Left renal pelvis (tissue), 4 donors: ENCODE measurements around the gene IL1RAPL2. TPM values are rescaled to one million over a fixed set of nuclear protein-coding genes. Genes with fewer than 3 reads are reported as not detected.
"Not testable (repeated sequence)": the region's sequence is repeated elsewhere in the genome, so short reads cannot be mapped to it uniquely, and the experiment has no call there.

Experiments
- DNase-seq, 4 donors: peaks; one replicate each; pipeline ENCODE4 v3.0.0-alpha.2; 2013; ENCODE audit warnings: low read depth in 4 of 4, low spot score in 3 of 4
- polyA plus RNA-seq, 4 donors: library from polyadenylated mRNA; unstranded; fragments of 120-200 nt; gene quantifications; one replicate each; pipeline ENCODE4 v1.2.1, GENCODE V29; 2013; ENCODE audit not compliant: insufficient read length in 4 of 4

IL1RAPL2 gene
- 1 to 10 TPM in 2 of 4 donors, under 1 TPM in 2; 0.72 to 1.5 (median 1.1) TPM for polyA plus RNA-seq

- DNase-seq = peak in 2 of 4 donors; percentile 24 to 33
These were observed at the start of gene IL1RAPL2 for GRCh38 chrX:104565791-104566680. TSS of gene IL1RAPL2 (plus strand) at chrX:104566199.

DNA sequence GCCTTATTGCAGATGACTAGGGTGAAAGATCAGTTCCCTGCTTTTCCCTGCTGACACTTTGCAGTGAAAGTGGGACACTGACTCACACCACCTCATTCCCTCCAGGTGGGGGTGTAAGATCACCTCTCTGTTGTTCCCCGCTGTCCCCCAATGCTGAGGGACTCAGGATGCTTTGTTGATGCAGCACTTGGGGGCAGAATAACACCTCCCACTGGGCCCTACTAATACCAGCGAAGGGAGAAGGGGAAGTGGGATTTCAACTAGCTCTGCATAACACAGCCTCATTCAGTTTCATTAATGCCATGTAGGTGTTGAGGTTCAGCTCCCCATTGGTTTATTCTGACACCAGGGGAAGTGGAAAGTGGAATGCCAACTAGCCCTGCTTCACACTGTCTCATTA is 43.6 kb upstream of the IL1RAPL2 start:
- no peak for DNase-seq

DNA sequence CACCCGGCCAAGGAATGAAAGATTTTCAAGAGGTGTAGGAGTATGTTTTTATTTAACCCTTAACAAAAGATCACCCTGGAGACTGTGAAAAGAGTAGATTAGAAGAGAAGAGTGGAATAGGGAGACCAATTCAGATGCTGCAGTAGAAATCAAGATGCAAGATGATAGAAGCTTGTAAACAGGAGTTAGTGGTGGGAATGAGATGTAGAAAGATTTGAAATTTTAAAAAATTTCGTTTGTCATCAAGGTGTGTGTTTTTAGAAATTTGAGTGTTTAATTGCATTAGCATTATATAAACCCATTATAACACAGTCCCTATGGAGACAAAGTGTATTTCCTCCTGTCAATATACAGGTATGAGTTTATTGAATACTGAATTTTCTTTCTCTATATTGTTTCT is 42.1 kb upstream of the IL1RAPL2 start:
- DNase-seq = no peak

- no peak for DNase-seq
These were observed 26.9 kb upstream of the IL1RAPL2 start for GRCh38 chrX:104539081-104539480.

DNA sequence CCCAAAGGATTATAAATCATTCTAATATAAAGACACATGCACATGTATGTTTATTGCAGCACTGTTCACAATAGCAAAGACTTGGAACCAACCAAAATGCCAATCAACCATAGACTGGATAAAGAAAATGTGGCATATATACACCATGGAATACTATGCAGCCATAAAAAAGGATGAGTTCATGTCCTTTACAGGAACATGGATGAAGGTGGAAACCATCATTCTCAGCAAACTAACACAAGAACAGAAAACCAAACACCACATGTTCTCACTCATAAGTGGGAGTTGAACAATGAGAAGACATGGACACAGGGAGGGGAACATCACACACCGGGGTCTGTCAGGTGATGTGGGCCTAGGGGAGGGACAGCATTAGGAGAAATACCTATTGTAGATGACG is 23.6 kb upstream of the IL1RAPL2 start:
- DNase-seq = not testable (repeated sequence)

DNA sequence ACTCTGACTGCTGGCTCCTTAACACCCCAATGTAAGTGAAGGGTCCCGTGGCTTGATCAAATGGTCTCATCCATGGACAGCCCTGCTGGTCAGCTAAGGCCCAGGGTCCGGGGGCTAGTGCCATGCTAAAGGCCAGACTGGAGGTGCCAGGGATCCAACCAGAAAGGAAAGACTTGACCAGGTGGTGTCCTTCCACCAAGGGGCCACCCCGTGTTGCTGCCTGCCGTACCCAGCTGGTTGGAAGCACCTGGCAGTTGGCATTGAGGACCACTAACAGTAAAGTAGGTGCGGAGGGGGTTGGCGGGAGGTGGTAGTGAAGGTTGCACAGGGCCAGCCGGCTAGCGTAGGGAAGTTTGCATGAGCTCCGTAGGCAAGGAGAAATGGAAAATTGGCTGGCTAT is 1.7 kb upstream of the IL1RAPL2 start:
- no peak for DNase-seq

DNA sequence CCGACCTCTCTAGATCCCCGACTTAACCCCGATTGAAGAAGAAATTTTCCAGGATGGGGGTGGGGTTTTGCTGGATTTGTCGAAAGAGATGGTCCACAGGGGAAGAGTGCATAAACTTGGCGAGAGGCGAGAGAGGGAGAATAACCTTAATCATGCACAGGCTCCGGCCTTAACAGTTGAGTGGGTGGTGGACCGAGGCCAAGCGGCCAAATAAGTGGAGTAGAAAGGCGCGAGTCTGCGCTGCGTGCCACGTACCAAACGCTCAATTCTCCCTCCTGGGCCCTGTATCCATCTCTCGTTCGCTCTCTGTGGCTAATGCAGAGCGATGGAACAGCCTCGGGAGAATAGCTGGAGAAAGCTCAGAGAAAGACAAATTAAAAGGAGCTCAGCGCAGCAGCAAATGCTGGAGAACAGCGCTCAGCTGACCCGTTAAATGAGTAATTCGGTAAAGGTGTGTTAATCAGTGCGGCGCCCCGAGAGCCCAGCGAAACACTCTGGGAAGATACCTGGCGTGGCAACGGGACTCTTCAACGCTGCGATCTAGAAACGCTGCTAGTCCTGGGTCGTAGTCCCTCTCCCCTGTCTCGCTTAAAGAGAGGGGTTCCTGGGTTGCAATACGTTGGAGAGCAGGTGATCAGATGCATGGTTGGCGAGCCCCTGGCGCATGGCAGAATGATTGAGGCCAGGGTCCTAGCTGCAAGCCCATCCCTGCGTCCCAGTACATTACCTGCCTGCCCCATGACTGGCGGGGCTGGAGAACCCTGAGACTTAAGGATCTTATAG is 887 bp upstream of the IL1RAPL2 start:
- no peak for DNase-seq

DNA sequence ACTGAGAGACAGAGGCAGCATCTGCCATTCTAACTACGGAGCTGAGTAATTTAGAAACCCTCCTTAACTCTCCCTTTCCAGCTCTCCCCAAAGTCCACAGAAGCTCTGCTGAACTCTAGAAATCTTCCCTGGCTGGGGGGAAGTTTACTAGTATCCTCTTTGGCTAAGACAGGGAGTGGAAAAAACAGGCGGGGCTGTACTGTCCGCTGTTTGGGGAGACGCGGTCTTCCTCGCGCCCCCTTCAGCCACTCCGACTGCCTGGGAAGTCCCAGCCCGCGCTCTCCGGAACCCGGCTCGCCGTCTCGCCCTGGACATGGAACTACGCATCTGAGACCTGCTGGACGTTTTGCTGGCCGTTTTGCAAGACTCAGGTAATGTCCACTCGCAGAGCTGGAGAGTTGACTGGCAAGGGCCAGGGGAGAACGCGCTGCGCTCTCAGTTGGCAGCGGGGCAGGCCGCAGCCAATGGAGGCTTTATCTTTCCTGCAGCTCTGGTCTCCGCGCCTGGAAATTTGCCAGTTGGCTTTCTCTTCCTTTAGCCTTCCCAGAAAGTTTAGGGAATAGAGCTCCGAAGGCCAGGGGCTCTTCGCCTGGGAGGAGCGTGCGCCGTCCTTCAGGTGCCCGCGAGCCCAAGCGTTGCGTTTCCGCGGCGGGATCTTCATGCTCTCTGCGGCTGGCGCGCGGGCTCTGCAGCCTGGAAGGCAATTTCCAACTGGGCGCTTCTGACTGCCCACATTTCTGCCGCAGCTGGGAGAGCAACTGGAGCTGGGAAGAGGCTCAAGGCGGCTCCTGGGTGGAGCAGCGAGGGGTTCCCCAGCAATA is 892 bp downstream of the IL1RAPL2 start:
- no peak for DNase-seq

GRCh38 chrX:104567506-104567905 is 1.5 kb downstream of the IL1RAPL2 start:
- no peak for DNase-seq

GRCh38 chrX:104568304-104568915 is 2.4 kb downstream of the IL1RAPL2 start:
- no peak for DNase-seq

- DNase-seq = no peak
These were observed 52.3 kb downstream of the IL1RAPL2 start for GRCh38 chrX:104618106-104618895.

DNA sequence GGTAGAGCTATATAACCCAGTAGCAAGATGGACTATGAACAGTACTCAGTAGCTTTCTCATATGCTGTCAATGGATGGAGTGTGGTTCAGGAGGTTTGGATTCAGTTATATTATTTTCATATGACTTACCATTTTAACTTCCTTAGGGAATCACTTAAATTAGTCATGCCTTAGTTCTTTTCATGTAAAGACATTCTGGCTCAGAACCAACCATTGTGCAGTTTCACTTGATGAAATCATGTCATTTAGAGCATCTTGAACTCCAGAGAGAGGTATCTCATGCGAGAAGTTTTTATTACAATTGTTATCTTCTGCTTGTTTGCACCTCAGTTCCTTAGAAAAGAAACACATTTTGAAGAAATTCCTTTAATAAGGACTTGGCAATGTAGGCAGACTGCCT is 55.8 kb downstream of the IL1RAPL2 start:
- no peak for DNase-seq

DNA sequence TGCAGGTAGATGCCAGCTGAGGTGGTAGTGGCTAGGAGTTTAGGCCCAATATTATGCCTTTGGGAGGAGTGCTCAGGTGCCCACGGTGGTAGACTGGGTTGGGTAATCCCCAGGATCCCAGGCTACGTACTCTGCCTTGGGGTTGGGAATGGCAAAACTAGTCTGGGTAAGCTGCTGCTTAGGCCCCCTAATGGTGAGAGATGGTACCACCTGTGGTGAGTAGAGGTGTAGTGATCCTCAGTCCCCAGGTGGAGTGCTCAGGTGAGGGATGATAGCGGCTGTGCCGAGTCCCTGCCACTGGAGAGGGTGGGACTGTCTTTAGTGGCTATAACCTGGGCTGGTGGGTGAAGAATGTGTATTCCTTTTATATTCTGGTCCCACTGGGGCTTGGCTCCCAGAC is 75.2 kb downstream of the IL1RAPL2 start:
- no peak for DNase-seq

DNA sequence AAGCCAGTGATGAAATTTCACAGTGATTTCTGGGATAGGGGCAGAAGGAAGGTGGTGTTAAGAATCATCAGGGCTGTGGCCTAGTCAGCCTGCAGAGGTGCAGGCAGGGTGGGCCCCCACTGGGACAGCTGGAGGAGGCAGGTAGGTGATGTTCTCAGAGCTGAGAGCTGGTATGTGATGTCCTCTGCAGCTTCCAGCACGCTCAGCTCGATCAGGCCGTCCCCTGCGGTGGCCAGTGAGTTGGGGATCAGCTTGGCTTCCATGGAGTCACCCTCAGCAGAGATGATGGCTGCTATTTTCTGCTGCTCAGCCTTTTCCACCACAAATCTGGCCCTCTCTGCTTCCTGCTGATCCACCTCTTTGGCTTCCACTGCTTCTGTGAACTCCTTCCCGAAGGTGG is 81.1 kb downstream of the IL1RAPL2 start:
- DNase-seq = no peak

DNA sequence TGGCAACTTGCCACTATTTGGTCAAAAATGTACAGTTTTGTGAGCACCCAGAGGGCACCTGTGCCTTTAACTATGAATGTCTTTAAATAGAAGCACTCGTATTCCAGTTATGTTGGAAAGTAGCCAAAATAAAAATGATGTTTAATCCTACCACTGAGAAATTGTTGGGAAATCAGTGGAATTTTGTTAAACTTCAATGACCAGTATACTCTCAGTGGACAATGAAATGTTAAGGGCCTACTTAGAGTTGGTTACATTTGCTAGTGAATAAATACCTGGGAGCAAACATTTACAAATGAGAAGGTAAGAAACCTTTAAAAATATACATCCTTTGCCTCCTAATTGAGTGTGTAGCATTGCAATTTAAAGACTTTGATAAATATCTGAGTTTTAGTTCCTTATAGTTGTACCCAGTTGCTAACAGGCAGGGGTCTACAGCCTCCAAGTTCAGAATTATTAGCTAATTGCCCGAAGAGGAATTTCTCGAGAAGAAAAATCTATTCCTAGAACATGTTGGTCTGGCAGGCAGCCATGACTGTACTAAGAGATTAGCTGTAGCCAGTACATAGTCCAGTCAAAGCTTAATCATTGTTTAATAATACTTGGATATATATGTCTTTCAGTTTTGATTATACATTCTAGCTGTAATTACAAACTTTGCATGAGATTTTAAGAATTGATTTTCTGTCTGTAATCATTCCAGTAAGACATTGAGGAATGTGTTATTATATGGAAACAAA is 93.2 kb downstream of the IL1RAPL2 start:
- DNase-seq = no peak

- DNase-seq = no peak
These were observed 94.1 kb downstream of the IL1RAPL2 start for GRCh38 chrX:104660092-104660491.

DNA sequence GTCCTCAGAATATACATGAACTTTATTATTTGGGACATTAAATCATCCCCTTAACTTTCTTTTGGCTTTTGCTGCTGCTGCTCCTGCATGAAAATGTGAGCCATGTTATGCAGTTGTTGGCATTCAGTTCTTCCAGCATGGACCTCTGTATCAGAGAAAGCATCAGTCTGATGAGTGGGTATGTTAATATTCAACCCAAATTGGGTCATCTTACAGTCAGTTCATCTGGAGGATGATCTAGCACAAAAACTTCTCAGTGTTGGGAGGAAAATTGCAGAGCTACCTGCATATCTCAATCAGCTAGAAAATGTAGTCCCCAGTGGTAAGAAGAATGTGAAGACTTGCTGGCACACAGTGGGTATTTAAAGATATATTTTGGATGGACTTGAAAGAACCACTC is 96.7 kb downstream of the IL1RAPL2 start:
- no peak for DNase-seq

DNA sequence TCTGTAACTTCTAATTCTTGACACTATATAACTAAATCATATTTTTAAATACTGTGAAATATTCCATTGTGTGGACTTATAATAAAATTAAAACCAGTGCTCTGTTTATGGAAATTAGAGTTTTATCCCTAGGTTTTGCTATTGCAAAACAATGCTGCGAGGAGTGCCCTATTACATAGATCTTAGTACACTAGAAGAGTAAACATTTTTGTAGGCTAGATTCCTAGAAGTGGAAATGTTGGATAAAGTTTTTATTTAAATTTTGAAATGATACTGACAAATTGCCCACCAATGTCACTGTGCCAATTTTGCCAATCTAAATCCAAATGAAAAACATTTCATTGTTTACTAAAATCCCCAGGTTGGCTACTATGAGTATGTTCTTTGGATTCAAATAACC is 99.7 kb downstream of the IL1RAPL2 start:
- no peak for DNase-seq

DNA sequence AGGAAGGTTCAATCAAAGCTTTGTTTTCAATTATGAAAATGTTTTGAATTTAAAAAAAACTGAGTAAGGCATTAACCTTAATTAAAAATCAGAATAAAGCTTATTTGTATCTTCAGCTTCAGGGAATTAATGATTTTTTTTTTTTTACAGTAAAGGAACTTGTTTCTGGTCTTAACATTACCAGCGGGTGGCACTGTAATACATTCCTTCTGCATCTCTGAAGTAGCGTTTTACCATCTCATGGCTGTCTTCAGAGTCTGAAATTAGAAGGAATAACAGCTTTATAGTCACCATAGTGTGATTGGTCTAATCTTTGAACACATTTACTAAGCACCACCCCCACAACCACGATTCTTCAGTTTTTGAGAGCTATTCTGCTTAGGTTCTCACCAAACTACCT is 102.6 kb downstream of the IL1RAPL2 start:
- peak in 3 of 4 donors; percentile 5 to 17 (median 12) for DNase-seq
